ENCODE results near the gene PLD1. TPM values are rescaled to one million over a fixed set of nuclear protein-coding genes. Genes with fewer than 3 reads are reported as not detected.
"Not testable (repeated sequence)": the region's sequence is repeated elsewhere in the genome, so short reads cannot be mapped to it uniquely, and the experiment has no call there.

PLD1 gene
- total and polyA plus RNA-seq, 4 donors = 4.9 to 31.5 (median 18.6) TPM

DNA sequence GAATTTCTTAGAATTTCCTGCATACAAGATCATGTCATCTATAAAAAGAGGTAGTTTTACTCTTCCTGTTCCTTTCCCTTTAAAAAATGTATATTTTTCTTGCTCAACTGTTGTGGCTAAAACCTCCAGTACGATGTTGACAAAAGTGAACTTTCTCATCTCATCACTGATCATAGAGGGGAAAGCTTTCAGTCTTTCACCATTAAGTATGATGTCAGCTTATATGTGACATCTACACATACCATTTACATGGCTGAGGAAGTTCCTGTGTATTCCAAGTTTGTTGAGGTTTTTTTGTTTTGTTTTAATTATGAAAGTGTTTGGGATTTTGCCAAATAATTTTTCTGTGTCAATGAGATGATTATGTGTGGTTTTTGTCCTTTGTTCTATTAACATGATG lies 173.6 kb downstream of the PLD1 start (continued):
- TF ChIP-seq, protein P1, sequence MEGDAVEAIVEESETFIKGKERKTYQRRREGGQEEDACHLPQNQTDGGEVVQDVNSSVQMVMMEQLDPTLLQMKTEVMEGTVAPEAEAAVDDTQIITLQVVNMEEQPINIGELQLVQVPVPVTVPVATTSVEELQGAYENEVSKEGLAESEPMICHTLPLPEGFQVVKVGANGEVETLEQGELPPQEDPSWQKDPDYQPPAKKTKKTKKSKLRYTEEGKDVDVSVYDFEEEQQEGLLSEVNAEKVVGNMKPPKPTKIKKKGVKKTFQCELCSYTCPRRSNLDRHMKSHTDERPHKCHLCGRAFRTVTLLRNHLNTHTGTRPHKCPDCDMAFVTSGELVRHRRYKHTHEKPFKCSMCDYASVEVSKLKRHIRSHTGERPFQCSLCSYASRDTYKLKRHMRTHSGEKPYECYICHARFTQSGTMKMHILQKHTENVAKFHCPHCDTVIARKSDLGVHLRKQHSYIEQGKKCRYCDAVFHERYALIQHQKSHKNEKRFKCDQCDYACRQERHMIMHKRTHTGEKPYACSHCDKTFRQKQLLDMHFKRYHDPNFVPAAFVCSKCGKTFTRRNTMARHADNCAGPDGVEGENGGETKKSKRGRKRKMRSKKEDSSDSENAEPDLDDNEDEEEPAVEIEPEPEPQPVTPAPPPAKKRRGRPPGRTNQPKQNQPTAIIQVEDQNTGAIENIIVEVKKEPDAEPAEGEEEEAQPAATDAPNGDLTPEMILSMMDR (IDR thresholded peaks at IDR 0.05; ENCODE audit: low read depth, low read length, missing input control) = no peak

DNA sequence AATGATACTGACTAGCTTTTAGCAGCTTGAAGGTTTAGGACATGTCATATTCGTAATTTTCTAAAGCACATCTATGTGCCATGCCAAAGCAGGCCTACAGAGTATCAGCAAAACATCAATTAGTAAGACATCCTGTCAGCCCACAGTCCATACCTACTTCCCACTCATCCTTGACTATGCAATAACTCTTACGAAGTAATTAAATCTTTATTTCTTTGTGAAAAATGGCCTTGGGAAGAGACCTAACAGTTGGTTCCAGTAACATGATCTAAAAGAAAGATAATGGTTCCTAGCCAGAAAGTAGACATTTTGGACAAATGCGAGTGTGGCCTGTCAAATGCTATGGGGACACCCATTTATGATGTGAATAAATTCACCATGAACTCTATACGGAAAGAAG lies 177.5 kb downstream of the PLD1 start:
- H3K27ac ChIP-seq (ENCODE audit: low read depth in 1 of 2, low read length in 2 of 2) = no peak overlapping the region
- H3K9me3 ChIP-seq (ENCODE audit: control insufficient read depth in 4 of 4, low read length in 3 of 4) = no peaks in the 10 kb centered on the region
- H3K4me1 ChIP-seq (ENCODE audit: control insufficient read depth in 4 of 4, insufficient read depth in 4 of 4, low read length in 3 of 4) = peaks cover 0 to 2% (median 0%) of the 10 kb centered on the region in 4 donors
- no peaks in the 10 kb centered on the region for H3K27me3 ChIP-seq (ENCODE audit: control insufficient read depth in 4 of 4, insufficient read depth in 4 of 4, low read length in 3 of 4)
- no peak overlapping the region for H3K9ac ChIP-seq (ENCODE audit: low read depth in 1 of 2, low read length in 2 of 2)
- no peak for DNase-seq (ENCODE audit: low spot score)
- H3K4me3 ChIP-seq (ENCODE audit: low read depth in 1 of 3, low read length in 3 of 3) = no peak overlapping the region
- WGBS = 99% methylated on average over 4 of the region's 4 CpGs
- TF ChIP-seq FOXA2 (IDR thresholded peaks at IDR 0.05) (no peak), HNF4A (conservative IDR thresholded peaks at IDR 0.05) (no peak), TAF1 (conservative IDR thresholded peaks at IDR 0.05) (no peak), FOXA1 (IDR thresholded peaks at IDR 0.05) (no peak), JUND (IDR thresholded peaks at IDR 0.05) (no peak), RAD21 (IDR thresholded peaks at IDR 0.05) (no peak), GABPA (IDR thresholded peaks at IDR 0.05 in 1 of 2, conservative IDR thresholded peaks at IDR 0.05 in 1 of 2) (no peak), RXRA (IDR thresholded peaks at IDR 0.05) (no peak), EGR1 (IDR thresholded peaks at IDR 0.05; ENCODE audit: low read depth in 2 of 2) (no peak), SP1 (IDR thresholded peaks at IDR 0.05) (no peak), NR2F2 (IDR thresholded peaks at IDR 0.05) (no peak)
- TF ChIP-seq, protein P1 (IDR thresholded peaks at IDR 0.05; ENCODE audit: low read depth, low read length, missing input control) = no peak
- TF ChIP-seq, protein P2, sequence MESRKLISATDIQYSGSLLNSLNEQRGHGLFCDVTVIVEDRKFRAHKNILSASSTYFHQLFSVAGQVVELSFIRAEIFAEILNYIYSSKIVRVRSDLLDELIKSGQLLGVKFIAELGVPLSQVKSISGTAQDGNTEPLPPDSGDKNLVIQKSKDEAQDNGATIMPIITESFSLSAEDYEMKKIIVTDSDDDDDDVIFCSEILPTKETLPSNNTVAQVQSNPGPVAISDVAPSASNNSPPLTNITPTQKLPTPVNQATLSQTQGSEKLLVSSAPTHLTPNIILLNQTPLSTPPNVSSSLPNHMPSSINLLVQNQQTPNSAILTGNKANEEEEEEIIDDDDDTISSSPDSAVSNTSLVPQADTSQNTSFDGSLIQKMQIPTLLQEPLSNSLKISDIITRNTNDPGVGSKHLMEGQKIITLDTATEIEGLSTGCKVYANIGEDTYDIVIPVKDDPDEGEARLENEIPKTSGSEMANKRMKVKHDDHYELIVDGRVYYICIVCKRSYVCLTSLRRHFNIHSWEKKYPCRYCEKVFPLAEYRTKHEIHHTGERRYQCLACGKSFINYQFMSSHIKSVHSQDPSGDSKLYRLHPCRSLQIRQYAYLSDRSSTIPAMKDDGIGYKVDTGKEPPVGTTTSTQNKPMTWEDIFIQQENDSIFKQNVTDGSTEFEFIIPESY (IDR thresholded peaks at IDR 0.05) = no peak
- TF ChIP-seq, protein P3, sequence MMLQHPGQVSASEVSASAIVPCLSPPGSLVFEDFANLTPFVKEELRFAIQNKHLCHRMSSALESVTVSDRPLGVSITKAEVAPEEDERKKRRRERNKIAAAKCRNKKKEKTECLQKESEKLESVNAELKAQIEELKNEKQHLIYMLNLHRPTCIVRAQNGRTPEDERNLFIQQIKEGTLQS (IDR thresholded peaks at IDR 0.05) = no peak
- TF ChIP-seq, protein P4, sequence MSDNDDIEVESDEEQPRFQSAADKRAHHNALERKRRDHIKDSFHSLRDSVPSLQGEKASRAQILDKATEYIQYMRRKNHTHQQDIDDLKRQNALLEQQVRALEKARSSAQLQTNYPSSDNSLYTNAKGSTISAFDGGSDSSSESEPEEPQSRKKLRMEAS (IDR thresholded peaks at IDR 0.05) = no peak
- TF ChIP-seq, protein P5, sequence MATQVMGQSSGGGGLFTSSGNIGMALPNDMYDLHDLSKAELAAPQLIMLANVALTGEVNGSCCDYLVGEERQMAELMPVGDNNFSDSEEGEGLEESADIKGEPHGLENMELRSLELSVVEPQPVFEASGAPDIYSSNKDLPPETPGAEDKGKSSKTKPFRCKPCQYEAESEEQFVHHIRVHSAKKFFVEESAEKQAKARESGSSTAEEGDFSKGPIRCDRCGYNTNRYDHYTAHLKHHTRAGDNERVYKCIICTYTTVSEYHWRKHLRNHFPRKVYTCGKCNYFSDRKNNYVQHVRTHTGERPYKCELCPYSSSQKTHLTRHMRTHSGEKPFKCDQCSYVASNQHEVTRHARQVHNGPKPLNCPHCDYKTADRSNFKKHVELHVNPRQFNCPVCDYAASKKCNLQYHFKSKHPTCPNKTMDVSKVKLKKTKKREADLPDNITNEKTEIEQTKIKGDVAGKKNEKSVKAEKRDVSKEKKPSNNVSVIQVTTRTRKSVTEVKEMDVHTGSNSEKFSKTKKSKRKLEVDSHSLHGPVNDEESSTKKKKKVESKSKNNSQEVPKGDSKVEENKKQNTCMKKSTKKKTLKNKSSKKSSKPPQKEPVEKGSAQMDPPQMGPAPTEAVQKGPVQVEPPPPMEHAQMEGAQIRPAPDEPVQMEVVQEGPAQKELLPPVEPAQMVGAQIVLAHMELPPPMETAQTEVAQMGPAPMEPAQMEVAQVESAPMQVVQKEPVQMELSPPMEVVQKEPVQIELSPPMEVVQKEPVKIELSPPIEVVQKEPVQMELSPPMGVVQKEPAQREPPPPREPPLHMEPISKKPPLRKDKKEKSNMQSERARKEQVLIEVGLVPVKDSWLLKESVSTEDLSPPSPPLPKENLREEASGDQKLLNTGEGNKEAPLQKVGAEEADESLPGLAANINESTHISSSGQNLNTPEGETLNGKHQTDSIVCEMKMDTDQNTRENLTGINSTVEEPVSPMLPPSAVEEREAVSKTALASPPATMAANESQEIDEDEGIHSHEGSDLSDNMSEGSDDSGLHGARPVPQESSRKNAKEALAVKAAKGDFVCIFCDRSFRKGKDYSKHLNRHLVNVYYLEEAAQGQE (IDR thresholded peaks at IDR 0.05) = no peak
- peaks cover 0 to 8% (median 1%) of the 10 kb centered on the region in 4 donors for H3K36me3 ChIP-seq (ENCODE audit: control insufficient read depth in 4 of 4, insufficient read depth in 3 of 4, low read depth in 1 of 4, low read length in 3 of 4)

DNA sequence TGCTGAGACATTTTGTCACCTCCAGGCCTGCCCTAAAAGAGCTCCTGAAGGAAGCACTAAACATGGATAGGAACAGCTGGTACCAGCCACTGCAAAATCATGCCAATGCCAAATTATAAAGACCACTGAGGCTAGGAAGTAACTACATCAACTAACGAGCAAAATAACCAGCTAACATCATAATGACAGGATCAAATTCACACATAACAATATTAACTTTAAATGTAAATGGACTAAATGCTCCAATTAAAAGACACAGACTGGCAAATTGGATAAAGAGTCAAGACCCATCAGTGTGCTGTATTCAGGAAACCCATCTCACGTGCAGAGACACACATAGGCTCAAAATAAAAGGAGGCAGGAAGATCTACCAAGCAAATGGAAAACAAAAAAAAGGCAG lies 183.5 kb downstream of the PLD1 start:
- not testable (repeated sequence) for H3K9ac ChIP-seq (ENCODE audit: low read depth in 1 of 2, low read length in 2 of 2)

More for the DNA sequence above, 183.5 kb downstream of the PLD1 start:
- H3K27ac ChIP-seq (ENCODE audit: low read depth in 1 of 2, low read length in 2 of 2); H3K36me3 ChIP-seq (ENCODE audit: control insufficient read depth in 4 of 4, insufficient read depth in 3 of 4, low read depth in 1 of 4, low read length in 3 of 4); DNase-seq (ENCODE audit: low spot score); H3K4me3 ChIP-seq (ENCODE audit: low read depth in 1 of 3, low read length in 3 of 3); H3K27me3 ChIP-seq (ENCODE audit: control insufficient read depth in 4 of 4, insufficient read depth in 4 of 4, low read length in 3 of 4); H3K4me1 ChIP-seq (ENCODE audit: control insufficient read depth in 4 of 4, insufficient read depth in 4 of 4, low read length in 3 of 4); H3K9me3 ChIP-seq (ENCODE audit: control insufficient read depth in 4 of 4, low read length in 3 of 4): not testable (repeated sequence)
- WGBS = 92% methylated on average over 2 of the region's 2 CpGs
